Fibroblast of peridontal ligament (primary cell): ENCODE data around the gene EBF4.

Source experiments
- DNase-seq: peaks from one replicate; pipeline ENCODE4 v3.0.0-alpha.2; 2010; ENCODE audit errors: extremely low read depth

EBF4 gene

DNA sequence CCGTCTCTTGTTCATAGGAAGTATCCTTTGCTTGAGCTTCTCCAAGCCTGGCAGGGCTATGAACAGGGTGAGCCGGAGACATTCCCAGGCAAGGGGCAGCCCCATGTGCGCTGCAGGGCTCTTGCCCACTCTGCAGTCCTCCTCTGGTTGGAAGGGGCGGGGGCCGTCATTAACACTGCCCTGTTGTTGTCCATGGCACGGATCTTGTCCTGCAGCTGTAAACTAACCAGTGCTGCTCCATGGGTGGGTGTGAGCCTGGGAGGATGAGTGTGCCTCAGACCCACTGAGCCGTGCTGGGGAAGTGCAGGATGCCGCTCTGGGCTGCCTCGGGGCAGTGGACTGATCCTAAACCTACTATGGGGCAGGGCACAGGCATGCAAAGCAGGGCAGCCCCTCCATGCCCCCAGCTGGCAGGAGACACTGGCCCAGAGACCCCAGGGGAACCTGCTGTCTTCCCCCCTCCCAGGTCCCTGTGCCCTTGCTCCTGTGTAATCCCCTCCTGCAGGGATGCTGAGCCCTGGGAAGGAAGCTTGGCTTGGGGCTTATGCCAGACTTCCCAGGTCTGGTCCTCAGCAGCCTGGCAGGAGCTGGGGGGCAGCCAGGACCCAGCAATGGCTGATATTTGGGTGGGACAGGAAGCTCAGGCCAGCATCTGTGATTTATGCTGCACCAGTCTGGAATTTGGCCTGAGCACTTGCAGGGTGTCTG, 8.5 kb downstream of the EBF4 start:
- DNase-seq, result no peak

- DNase-seq, result no peak
Measured at GRCh38 chr20:2701671-2702081, 9.1 kb downstream of the EBF4 start.

- no peak for DNase-seq
Measured at GRCh38 chr20:2703716-2704475, 11.3 kb downstream of the EBF4 start.

DNA sequence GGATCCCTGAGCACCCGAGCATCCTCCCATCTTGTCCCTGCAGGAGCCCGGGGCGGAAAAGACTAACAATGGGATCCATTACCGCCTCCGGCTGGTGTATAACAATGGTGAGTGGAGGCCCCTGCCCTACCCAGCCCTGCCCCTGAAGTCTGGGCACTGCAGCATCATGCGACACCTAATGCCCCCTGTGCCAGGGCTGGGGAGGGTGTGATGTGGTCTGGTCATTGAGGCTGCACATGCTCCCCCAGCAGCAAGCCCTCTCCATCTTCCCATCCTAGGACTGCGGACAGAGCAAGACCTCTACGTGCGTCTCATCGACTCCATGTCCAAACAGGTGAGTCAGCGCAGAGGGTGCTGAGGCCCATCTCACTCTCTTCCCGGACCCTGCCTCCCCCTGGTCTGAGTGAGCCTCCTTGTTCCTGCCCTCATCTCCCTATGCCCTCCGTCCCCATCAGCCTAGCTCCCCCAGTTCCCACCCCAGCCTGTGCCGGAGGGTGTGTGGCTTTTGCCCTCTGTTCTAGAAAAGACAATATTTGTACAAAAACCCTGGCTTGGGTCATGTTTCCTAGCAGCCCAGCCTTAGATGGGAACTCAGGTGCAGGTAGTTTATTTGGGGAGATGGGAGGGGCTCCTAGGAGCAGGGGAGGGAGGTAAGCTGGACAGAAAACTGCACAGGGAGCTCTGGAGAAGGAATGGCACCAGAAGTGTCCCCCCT, 13.5 kb downstream of the EBF4 start:
- no peak for DNase-seq

DNA sequence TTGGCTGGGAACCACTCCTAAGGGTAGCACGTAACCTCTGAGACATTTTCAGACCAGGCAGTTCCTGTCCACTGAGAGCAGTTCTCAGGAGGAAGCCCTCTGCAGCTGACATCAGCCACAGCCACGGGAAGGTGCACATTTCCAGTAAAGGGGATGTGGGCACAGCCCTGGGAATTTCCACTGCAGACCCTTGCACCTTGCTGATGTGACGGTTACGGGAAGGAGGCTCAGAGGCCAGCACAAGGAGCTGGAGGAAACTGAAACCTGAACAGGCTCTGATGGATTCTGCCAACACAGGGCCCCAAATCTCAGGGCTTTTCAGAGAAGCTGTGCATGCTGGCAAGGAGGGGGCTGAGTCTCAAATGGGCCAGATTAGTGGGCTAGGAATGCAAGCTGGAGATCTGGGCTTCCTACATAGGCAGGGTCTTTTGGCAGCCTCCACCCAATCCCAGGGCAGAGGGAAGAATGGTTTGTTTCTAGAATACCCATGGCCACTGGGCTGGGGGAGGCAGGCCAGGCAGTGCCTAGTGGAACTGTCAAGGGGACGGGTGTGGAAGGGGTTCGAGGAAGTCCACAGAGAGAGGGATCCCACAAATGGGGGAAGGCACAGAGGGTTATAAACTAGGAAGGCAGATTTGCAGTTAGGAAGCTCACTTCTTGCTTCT, 14.2 kb downstream of the EBF4 start:
- no peak for DNase-seq

DNA sequence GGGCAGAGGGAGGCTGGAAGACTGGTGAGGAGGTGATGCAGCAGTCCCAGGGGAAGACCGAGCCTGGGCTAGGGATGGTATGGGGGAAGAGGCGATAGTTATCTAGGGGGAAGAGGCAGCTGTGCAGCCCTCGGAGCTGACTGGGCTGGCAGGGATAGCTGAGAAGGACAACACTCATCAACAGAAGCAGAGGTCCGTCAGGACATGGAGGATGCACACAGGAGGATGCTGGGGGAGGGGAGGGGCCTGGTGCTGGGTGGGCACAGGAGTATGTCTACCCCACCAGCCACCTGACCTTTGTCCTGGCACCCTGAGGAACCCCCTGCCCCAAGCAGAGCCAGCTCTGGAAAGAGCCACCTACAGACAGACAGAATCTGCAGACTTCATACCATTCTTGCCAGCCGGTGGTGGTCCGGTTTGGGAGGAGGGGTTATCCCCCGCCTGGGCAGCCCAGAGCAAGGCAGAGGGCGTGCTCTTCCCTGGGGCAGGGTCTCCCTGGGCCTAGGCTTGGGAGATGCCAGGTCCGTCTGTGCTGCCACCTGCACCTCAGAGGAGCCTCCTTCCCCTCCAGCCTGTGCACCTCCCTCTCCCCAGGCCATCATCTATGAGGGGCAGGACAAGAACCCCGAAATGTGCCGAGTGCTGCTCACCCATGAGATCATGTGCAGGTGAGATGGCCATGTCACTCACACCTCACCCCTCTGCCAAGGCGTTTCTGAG, 14.9 kb downstream of the EBF4 start:
- no peak for DNase-seq

GRCh38 chr20:2708073-2708415, 15.5 kb downstream of the EBF4 start:
- no peak for DNase-seq

DNA sequence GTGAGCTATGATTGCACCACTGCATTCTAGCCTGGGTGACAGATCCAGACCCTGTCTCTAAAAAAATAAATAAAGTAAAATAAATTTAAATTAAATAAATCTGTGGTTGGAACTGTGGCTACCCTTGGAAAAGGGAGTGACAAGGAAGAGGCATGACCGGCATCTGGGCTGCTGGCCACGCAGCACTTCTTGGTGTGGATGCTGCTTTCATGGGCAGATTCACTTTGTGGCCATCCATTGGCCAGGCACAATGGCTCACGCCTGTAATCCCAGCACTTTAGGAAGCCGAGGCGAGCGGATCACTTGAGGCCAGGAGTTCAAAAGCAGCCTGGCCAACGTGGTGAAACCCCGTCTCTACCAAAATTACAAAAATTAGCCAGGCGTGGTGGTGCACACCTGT, 16.1 kb downstream of the EBF4 start:
- no peak for DNase-seq

DNA sequence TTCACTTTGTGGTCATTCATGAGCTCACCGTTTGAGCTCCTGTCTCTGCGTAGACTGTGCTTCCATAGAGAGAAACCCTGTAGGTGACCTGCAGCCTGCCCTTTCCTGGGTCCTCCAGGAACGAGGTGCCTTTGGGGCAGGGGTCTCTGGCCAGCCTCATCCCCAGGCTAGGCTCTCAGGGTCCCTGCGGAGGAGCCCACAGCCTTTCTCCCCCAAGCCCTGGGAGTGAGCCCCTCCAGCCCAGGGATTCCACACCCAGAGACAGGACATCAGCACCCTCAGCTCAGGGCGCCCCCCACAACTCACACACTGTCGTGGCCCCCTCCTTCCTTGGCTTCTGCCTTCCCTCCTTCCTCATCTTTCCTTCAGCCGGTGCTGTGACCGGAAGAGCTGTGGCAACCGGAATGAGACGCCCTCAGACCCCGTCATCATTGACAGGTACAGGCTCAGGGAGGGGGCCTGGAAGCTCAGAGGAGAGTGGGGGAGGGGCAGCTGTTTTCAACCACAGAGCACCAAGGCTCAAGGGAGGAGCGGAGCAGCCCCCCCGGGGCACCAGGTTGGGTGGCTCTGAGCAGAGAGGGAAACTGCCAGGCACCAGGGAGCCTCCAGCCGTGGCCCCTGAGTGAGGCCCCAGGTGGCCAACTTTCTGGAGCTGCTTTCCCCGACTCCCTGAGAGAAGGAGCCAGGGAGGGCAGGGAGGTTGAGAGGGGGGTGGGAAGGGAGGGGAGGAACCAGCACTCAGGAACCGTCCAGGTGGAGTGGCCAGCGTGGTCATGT, 16.8 kb downstream of the EBF4 start:
- no peak for DNase-seq

DNA sequence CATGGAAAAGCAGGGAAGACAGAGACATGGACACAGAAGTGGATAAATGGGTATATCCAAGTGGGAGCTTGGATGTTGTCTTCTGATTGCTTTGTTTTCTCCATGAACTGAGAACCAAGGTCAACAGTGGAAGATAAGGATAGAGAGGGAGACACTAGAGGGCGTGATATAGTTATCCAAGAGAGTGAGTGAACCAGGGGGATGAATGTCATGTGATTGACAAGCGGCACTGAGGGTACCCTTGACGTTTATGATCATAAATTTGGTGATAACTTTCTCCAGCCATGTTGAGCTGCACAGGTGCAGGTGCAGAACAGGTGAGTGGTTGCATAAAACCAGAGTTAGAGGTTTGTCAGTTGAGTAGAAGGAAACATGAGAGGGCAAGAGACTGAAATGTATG, 20.7 kb downstream of the EBF4 start:
- DNase-seq, result peak; percentile 6

DNA sequence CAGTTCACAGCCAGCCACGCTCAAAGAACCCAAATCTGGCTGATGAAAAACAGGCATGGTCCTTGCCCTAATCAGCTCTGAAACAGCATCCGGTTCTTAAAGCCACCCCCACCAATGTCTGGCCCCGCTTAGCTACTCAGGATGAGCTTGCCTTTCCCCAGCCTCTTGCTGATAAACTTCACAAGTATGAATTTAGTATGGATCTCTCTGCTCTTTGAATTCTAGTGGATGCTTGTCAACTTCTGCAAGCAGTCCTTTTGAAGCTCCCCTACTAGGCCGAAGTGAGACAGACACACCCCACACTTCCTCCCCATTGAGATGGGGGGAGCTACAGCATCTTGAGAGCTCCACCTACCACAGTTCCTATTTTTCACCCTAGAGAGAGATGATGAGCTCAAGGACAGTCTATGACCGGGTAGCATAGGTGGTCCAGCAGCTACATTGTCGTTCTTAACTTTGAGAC, 36.7 kb downstream of the EBF4 start:
- no peak for DNase-seq

DNA sequence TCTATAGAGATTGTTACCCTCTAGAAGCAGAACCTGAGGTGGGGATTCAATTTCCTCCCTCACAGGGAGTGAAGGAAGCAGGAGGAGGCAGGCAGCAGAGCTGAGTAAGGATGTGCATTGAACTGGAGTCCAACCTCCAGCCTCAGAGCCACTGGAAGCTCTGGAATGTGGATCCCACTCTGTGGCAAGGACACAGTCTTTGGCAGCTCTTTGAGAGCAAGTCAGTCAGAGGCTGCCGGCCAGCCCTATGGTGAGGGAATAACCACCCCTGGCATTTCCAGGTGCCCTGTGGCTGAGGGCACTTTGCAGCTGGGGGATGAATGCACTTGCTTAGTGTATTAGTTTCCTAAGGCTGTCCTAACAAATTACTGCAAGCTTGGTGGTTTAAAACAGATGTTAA, 37.2 kb downstream of the EBF4 start:
- no peak for DNase-seq

GRCh38 chr20:2734899-2735298, 42.3 kb downstream of the EBF4 start:
- no peak for DNase-seq

DNA sequence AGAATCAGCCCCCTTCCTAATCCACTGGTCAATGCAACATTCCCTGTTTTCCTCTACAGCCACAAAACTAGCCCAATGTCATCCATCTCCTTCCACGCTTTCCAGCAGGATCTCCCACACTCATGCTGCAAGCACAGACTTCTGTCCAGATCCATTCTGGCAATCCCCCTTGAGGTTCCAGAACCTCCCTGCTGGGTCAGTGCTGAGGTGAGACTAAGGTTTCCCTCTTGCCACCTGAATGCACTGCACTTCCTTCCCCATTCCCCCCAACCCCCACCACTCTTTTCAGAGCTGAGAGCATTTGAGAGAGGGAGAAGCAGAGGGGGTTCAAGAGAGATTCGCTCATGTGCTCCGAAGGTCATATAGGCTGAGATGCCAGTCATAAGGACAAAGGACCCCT, 43.9 kb downstream of the EBF4 start:
- no peak for DNase-seq

- DNase-seq, result no peak
Measured at GRCh38 chr20:2738331-2739041, 45.9 kb downstream of the EBF4 start.

DNA sequence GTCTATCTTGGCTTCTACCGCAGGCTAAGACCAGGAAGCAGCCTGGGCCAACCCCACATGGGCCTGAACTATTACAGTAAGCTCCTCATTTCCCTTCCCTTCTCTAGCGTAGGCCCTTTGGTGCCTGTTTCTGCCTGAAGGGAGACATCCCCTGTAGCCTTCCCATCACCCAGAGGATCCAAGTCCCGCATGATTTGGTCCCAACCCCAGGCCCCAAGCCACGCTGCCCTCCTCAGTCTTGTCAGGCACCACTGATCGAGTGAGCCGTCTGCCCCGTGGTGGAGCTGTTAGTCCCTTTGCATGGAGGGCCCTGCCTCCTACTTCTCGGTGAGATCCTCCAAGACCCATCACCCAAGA, 46.4 kb downstream of the EBF4 start:
- DNase-seq, result no peak

DNA sequence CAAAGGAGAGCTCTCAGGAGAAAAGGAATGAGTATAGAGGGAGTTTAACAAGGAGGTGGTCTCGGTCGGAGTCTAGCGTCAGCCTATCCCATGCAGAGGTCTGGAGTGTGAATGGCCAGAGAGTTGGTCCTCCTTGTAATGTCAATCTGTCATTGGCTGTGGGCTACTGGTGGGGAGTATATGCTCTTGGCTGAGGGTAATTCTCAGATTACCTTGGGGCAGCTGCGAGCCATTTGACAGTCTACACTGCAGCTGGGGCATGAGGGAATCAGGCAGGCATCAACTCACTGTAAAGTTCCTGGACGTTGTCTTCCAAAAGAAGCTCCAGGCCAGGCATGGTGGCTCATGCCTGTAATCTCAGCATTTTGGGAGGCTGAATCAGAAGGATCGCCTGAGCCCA, 48.1 kb downstream of the EBF4 start:
- DNase-seq, result no peak

- no peak for DNase-seq
Measured at GRCh38 chr20:2741463-2741862, 48.9 kb downstream of the EBF4 start.

- no peak for DNase-seq
Measured at GRCh38 chr20:2741881-2742280, 49.3 kb downstream of the EBF4 start.

- DNase-seq, result no peak
Measured at GRCh38 chr20:2742431-2742830, 49.9 kb downstream of the EBF4 start.
